Right atrium auricular region (tissue), 2 donors: Measurements from ENCODE around the gene ST6GALNAC5. TPM values are rescaled to one million over a fixed set of nuclear protein-coding genes. Genes with fewer than 3 reads are reported as not detected.

Experiments
- DNase-seq: peaks from one replicate; pipeline ENCODE4 v3.0.0-alpha.2; 2019; ENCODE audit warnings: low spot score
- H3K27ac ChIP-seq, 2 donors: fragments of 200-600 bp; sonication (generic); 1 replicate in 1 of 2; 2 replicates in 1 of 2; pipeline ENCODE4 v1.5.1; 2016 to 2019
- H3K27me3 ChIP-seq, 2 donors: fragments of 200-600 bp; sonication (generic); one replicate each; pipeline versions ENCODE4 v1.5.1 to v1.6.0; 2017 to 2019
- H3K36me3 ChIP-seq: fragments of 200-600 bp; sonication (generic); one replicate; pipeline ENCODE4 v1.5.1; 2016
- H3K4me1 ChIP-seq, 2 donors: fragments of 200-600 bp; sonication (generic); one replicate each; pipeline versions ENCODE4 v1.5.1 to v1.6.0; 2017 to 2019
- H3K4me3 ChIP-seq, 2 donors: fragments of 200-600 bp; sonication (generic); 1 replicate in 1 of 2; 2 replicates in 1 of 2; pipeline ENCODE4 v1.5.1; 2017 to 2019; ENCODE audit warnings: mild to moderate bottlenecking in 1 of 2, moderate library complexity in 1 of 2
- H3K9me3 ChIP-seq, 2 donors: fragments of 200-600 bp; sonication (generic); one replicate each; pipeline ENCODE4 v1.5.1; 2019
- CTCF ChIP-seq, 2 donors: fragments of 200-600 bp; sonication (generic); IDR thresholded peaks; one replicate each; pipeline ENCODE4 v1.5.1; 2019; ENCODE audit warnings: antibody characterized with exemption in 2 of 2
- total RNA-seq, 2 donors: library from RNA; depleted of rRNA; stranded (reverse); fragments of >200 nt; gene quantifications; one replicate each; pipeline ENCODE4 v1.1.0, GENCODE V29; 2016

ST6GALNAC5 gene
- total RNA-seq, 2 donors from 2014 or later = 1.8 to 1.9 TPM

- Histone ChIP-seq H3K36me3 (no peaks in the 10 kb centered on the region), H3K27ac (no peak overlapping the region), H3K27me3 (no peaks in the 10 kb centered on the region), H3K4me1 (no peaks in the 10 kb centered on the region), H3K4me3 (no peak overlapping the region), H3K9me3 (no peaks in the 10 kb centered on the region)
- TF ChIP-seq CTCF (IDR thresholded peaks at IDR 0.05) = no peak
- no peak for DNase-seq
Observed at GRCh38 chr1:77010937-77011336, 143.7 kb downstream of the ST6GALNAC5 start.

GRCh38 chr1:77012066-77012465, 144.8 kb downstream of the ST6GALNAC5 start:
- Histone ChIP-seq H3K27ac (no peak overlapping the region), H3K36me3 (no peaks in the 10 kb centered on the region), H3K9me3 (no peaks in the 10 kb centered on the region), H3K27me3 (no peaks in the 10 kb centered on the region), H3K4me3 (no peak overlapping the region), H3K4me1 (no peaks in the 10 kb centered on the region)
- no peak for DNase-seq
- no peak for TF ChIP-seq CTCF (IDR thresholded peaks at IDR 0.05)

GRCh38 chr1:77014073-77014788, 147.0 kb downstream of the ST6GALNAC5 start:
- no peak for DNase-seq
- Histone ChIP-seq H3K4me3 (no peak overlapping the region), H3K27me3 (no peaks in the 10 kb centered on the region), H3K4me1 (no peaks in the 10 kb centered on the region), H3K9me3 (no peaks in the 10 kb centered on the region), H3K36me3 (no peaks in the 10 kb centered on the region), H3K27ac (no peak overlapping the region)
- no peak for TF ChIP-seq CTCF (IDR thresholded peaks at IDR 0.05)

DNA sequence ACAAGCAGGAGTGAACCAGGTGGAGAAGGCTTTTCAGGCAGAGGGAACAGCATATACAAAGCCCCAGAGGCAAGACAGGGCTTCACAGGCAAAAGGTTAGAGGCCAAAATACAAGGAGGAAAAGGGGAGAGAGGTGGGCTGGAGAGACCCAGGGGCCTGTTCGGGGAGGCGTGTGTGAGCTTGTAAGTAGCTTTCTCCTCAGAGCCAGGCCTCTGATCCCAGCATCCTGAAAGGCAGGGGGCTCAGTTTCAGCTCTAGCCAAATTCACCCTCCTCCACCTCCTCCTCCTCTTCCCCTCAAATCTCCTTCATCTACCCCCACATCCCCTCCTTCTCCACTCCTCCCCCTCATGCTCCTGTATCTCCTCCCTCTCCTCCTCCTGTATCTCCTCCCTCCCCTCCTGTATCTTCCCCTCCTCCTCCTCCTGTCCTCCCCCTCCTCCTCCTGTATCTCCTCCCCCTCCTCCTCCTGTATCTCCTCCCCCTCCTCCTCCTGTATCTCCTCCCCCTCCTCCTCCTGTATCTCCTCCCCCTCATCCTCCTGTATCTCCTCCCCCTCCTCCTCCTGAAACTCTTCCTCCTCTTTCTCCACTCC, 148.6 kb downstream of the ST6GALNAC5 start:
- Histone ChIP-seq H3K36me3 (no peaks in the 10 kb centered on the region), H3K27ac (no peak overlapping the region), H3K27me3 (no peaks in the 10 kb centered on the region), H3K9me3 (no peaks in the 10 kb centered on the region), H3K4me1 (no peaks in the 10 kb centered on the region), H3K4me3 (no peak overlapping the region)
- no peak for TF ChIP-seq CTCF (IDR thresholded peaks at IDR 0.05)
- no peak for DNase-seq

- H3K27me3 ChIP-seq = no peaks in the 10 kb centered on the region
Observed at GRCh38 chr1:77016386-77016985, 149.2 kb downstream of the ST6GALNAC5 start.

More at GRCh38 chr1:77016386-77016985, 149.2 kb downstream of the ST6GALNAC5 start:
- H3K36me3 ChIP-seq = no peaks in the 10 kb centered on the region
- H3K4me3 ChIP-seq = no peak overlapping the region
- H3K9me3 ChIP-seq = no peaks in the 10 kb centered on the region
- H3K27ac ChIP-seq = no peak overlapping the region
- no peak for TF ChIP-seq CTCF (IDR thresholded peaks at IDR 0.05)
- no peak for DNase-seq
- no peaks in the 10 kb centered on the region for H3K4me1 ChIP-seq
